Measurements from ENCODE around the gene SLAMF9.
"Not testable (repeated sequence)": the region's sequence is repeated elsewhere in the genome, so short reads cannot be mapped to it uniquely, and the experiment has no call there.

SLAMF9 gene

GRCh38 chr1:159906960-159907359 lies 47.1 kb downstream of the SLAMF9 start:
- DNase-seq (ENCODE audit: extremely low read depth, low read depth) = no peak

DNA sequence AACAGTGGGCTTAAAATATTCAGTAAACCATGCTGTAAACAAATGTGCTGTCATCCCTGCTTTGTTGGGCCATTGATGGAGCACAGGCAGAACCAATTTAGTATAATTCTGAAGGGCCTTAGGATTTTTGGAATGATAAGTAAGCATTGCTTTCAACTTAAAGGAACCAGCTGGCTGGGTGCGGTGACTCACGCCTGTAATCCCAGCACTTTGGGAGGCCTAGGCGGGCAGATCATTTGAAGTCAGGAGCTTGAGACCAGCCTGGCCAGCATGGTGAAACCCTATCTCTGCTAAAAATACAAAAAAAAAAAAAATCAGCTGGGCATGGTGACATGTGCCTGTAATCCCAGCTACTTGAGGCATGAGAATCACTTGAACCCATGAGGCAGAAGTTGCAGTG lies 50.0 kb downstream of the SLAMF9 start:
- not testable (repeated sequence) for DNase-seq (ENCODE audit: extremely low read depth, low read depth)

More at GRCh38 chr1:159906960-159907359, 47.1 kb downstream of the SLAMF9 start:
- TF ChIP-seq, protein P1, sequence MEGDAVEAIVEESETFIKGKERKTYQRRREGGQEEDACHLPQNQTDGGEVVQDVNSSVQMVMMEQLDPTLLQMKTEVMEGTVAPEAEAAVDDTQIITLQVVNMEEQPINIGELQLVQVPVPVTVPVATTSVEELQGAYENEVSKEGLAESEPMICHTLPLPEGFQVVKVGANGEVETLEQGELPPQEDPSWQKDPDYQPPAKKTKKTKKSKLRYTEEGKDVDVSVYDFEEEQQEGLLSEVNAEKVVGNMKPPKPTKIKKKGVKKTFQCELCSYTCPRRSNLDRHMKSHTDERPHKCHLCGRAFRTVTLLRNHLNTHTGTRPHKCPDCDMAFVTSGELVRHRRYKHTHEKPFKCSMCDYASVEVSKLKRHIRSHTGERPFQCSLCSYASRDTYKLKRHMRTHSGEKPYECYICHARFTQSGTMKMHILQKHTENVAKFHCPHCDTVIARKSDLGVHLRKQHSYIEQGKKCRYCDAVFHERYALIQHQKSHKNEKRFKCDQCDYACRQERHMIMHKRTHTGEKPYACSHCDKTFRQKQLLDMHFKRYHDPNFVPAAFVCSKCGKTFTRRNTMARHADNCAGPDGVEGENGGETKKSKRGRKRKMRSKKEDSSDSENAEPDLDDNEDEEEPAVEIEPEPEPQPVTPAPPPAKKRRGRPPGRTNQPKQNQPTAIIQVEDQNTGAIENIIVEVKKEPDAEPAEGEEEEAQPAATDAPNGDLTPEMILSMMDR (IDR thresholded peaks at IDR 0.05; ENCODE audit: low read depth, low read length) = no peak

- TF ChIP-seq, protein P1 (IDR thresholded peaks at IDR 0.05; ENCODE audit: low read depth, low read length) = no peak
Observed at GRCh38 chr1:159902541-159902940, 51.5 kb downstream of the SLAMF9 start.

More at GRCh38 chr1:159902541-159902940, 51.5 kb downstream of the SLAMF9 start:
- no peak for DNase-seq (ENCODE audit: extremely low read depth, low read depth)

Measured in AG09319 (cell line).